ENCODE measurements around the gene ACTN1. TPM values are rescaled to one million over a fixed set of nuclear protein-coding genes. Genes with fewer than 3 reads are reported as not detected.

Gene ACTN1
- total RNA-seq, 1 donor from 2014 or later, result 77.1 TPM

GRCh38 chr14:68894802-68895703 is 84.0 kb downstream of the ACTN1 start:
- TF ChIP-seq CTCF (conservative IDR thresholded peaks at IDR 0.05), result no peak
- DNase-seq (ENCODE audit: low read depth, low spot score), result no peak
- no peaks in the 10 kb centered on the region for H3K4me1 Mint-ChIP-seq
- H3K27ac Mint-ChIP-seq (ENCODE audit: unreplicated experiment), result no peak overlapping the region
- no peak overlapping the region for H3K4me3 Mint-ChIP-seq
- H3K27me3 Mint-ChIP-seq (ENCODE audit: low read depth), result no peaks in the 10 kb centered on the region
- H3K36me3 Mint-ChIP-seq (ENCODE audit: low read depth), result peaks cover 9% of the 10 kb centered on the region
- no peaks in the 10 kb centered on the region for H3K9me3 Mint-ChIP-seq

GRCh38 chr14:68894123-68894522 is 85.0 kb downstream of the ACTN1 start:
- Mint-ChIP-seq H3K36me3 (ENCODE audit: low read depth) (peaks cover 5% of the 10 kb centered on the region), H3K4me1 (no peaks in the 10 kb centered on the region), H3K9me3 (no peaks in the 10 kb centered on the region), H3K27ac (ENCODE audit: unreplicated experiment) (no peak overlapping the region), H3K4me3 (no peak overlapping the region), H3K27me3 (ENCODE audit: low read depth) (no peaks in the 10 kb centered on the region)
- DNase-seq (ENCODE audit: low read depth, low spot score), result no peak
- no peak for TF ChIP-seq CTCF (conservative IDR thresholded peaks at IDR 0.05)

- no peak for DNase-seq (ENCODE audit: low read depth, low spot score)
- Mint-ChIP-seq H3K4me3 (no peak overlapping the region), H3K27ac (ENCODE audit: unreplicated experiment) (no peak overlapping the region), H3K36me3 (ENCODE audit: low read depth) (peaks cover 10% of the 10 kb centered on the region), H3K4me1 (no peaks in the 10 kb centered on the region), H3K27me3 (ENCODE audit: low read depth) (no peaks in the 10 kb centered on the region), H3K9me3 (no peaks in the 10 kb centered on the region)
- no peak for TF ChIP-seq CTCF (conservative IDR thresholded peaks at IDR 0.05)
These were observed 85.5 kb downstream of the ACTN1 start for GRCh38 chr14:68893566-68893965.

DNA sequence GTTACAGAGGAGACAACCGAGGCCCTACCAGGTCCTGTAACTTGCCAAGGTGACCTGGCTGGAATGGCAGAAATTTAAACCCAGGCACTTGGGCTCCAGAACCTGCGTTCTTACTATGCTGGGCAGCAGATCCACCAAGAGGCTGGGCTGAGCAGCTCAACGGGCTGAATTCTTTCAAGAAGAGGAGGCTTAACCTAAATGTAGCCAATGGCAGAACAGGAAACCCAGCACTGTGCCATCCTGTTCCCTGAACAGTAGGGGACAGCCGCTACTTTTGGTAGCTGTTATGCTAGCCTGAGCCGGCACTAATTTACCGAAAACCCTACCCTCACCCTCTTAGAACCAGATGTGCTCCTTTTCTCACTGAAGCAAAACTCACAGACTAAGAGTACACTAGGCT is 86.1 kb downstream of the ACTN1 start:
- no peak overlapping the region for H3K27ac Mint-ChIP-seq (ENCODE audit: unreplicated experiment)
- no peaks in the 10 kb centered on the region for H3K4me1 Mint-ChIP-seq
- no peaks in the 10 kb centered on the region for H3K27me3 Mint-ChIP-seq (ENCODE audit: low read depth)
- no peak overlapping the region for H3K4me3 Mint-ChIP-seq
- H3K36me3 Mint-ChIP-seq (ENCODE audit: low read depth), result peaks cover 10% of the 10 kb centered on the region
- TF ChIP-seq CTCF (conservative IDR thresholded peaks at IDR 0.05), result no peak
- no peaks in the 10 kb centered on the region for H3K9me3 Mint-ChIP-seq
- DNase-seq (ENCODE audit: low read depth, low spot score), result no peak

DNA sequence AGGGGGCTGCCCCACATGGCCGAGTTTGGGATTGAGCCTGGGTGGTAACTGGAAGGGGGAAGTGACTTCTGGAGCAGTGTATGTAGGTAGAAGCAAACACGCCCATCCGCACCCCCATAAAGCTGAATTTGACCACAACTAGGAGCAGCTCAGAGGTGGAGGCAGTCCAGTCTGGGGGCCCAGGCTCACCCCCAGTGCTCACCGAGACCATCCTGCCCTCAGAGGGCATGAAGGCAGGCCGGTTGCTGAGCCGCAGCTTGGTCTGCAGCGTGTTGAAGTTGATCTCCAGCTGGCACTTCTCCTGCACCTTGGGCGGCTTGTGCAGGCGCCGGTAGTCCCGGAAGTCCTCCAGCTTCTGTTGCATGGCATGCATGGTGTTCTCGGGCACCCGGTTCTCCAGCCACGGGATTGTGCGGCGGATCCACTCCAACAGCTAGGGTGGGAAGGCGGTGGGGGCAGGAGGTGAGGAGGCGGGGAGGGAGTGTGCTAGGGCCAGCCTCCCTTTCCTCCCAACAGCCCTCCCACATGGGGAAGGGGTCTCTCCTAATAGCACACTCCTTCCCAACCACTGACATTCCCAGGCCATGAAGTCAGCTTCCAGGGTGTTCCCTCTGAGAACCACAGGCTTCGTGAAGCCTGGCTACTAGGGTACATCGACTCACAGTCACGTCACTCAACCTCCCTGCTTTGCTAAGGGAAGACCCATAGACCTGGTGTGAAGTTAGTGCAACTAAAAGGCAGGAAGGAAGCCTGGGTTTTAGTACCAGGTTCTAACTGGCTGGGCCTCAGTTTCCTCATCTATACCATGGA is 87.0 kb downstream of the ACTN1 start:
- H3K4me3 Mint-ChIP-seq, result no peak overlapping the region
- no peak for TF ChIP-seq CTCF (conservative IDR thresholded peaks at IDR 0.05)
- no peaks in the 10 kb centered on the region for H3K4me1 Mint-ChIP-seq
- H3K36me3 Mint-ChIP-seq (ENCODE audit: low read depth), result peaks cover 9% of the 10 kb centered on the region
- no peak overlapping the region for H3K27ac Mint-ChIP-seq (ENCODE audit: unreplicated experiment)
- H3K9me3 Mint-ChIP-seq, result no peaks in the 10 kb centered on the region
- no peaks in the 10 kb centered on the region for H3K27me3 Mint-ChIP-seq (ENCODE audit: low read depth)
- DNase-seq (ENCODE audit: low read depth, low spot score), result no peak
